ENCODE measurements around the gene MRPL24. TPM values are rescaled to one million over a fixed set of nuclear protein-coding genes. Genes with fewer than 3 reads are reported as not detected.

The MRPL24 gene
- total and polyA plus RNA-seq, 9 of the 15 experiments (the other 6 are each of a cell fraction or from before 2014, with no cell fraction given) = 74.3 to 267 (median 113) TPM

GRCh38 chr1:156693848-156694689 lies 46.8 kb downstream of the MRPL24 start (continued):
- TF ChIP-seq CUX1 (CRISPR knock-in tag; IDR thresholded peaks at IDR 0.05) = 0 out of 2 replicates have a peak, but pooled peaks have one; percentile 31
- peak; percentile 46; the same call in 1 of the 2 replicates for TF ChIP-seq FOXK1 (CRISPR knock-in tag; IDR thresholded peaks at IDR 0.05; ENCODE audit: borderline replicate concordance)
- TF ChIP-seq ZNF583 (CRISPR knock-in tag; IDR thresholded peaks at IDR 0.05) = peak; percentile 87
- no peak for TF ChIP-seq NUFIP1 (IDR thresholded peaks at IDR 0.05; ENCODE audit: partially characterized antibody)
- no peak for TF ChIP-seq ZBTB2 (IDR thresholded peaks at IDR 0.05)
- TF ChIP-seq CTBP1 (IDR thresholded peaks at IDR 0.05; ENCODE audit: borderline replicate concordance) = peak; percentile 67
- TF ChIP-seq MCM7 (IDR thresholded peaks at IDR 0.05) = no peak
- TF ChIP-seq USF2 (CRISPR knock-in tag; IDR thresholded peaks at IDR 0.05) = no peak
- TF ChIP-seq ZNF133 (CRISPR knock-in tag; IDR thresholded peaks at IDR 0.05) = no peak
